ENCODE data around the gene DDX24. TPM values are rescaled to one million over a fixed set of nuclear protein-coding genes. Genes with fewer than 3 reads are reported as not detected.

The DDX24 gene
- total RNA-seq, 4 donors from 2014 or later: 107 to 134 (median 108) TPM

- Histone ChIP-seq H3K4me1 (peaks cover 6% of the 10 kb centered on the region), H3K4me3 (no peak overlapping the region), H3K9me3 (no peaks in the 10 kb centered on the region), H3K27me3 (no peaks in the 10 kb centered on the region), H3K36me3 (peaks cover 74% of the 10 kb centered on the region), H3K27ac (no peak overlapping the region)
- no peak for TF ChIP-seq POLR2AphosphoS5 (IDR thresholded peaks at IDR 0.05)
- TF ChIP-seq EP300 (IDR thresholded peaks at IDR 0.05): no peak
- TF ChIP-seq CTCF (IDR thresholded peaks at IDR 0.05): no peak
- no peak for TF ChIP-seq POLR2A (IDR thresholded peaks at IDR 0.05)
- WGBS: 84% methylated on average over 19 of the region's 19 CpGs
- peak; percentile 9 to 52 for DNase-seq (ENCODE audit: low spot score in 2 of 2)
Observed at GRCh38 chr14:94045563-94046345, 35.2 kb downstream of the DDX24 start.

GRCh38 chr14:94045101-94045500, 35.9 kb downstream of the DDX24 start:
- Histone ChIP-seq H3K9me3 (no peaks in the 10 kb centered on the region), H3K36me3 (peaks cover 68% of the 10 kb centered on the region), H3K27ac (no peak overlapping the region), H3K4me1 (peaks cover 6% of the 10 kb centered on the region), H3K27me3 (no peaks in the 10 kb centered on the region), H3K4me3 (no peak overlapping the region)
- peak in 1 of 2 donors; percentile 30 for DNase-seq (ENCODE audit: low spot score in 2 of 2)
- TF ChIP-seq POLR2A (IDR thresholded peaks at IDR 0.05) (no peak), EP300 (IDR thresholded peaks at IDR 0.05) (no peak), CTCF (IDR thresholded peaks at IDR 0.05) (no peak), POLR2AphosphoS5 (IDR thresholded peaks at IDR 0.05) (no peak)
- WGBS: 91% methylated on average over 8 of the region's 8 CpGs

- Histone ChIP-seq H3K27ac (no peak overlapping the region), H3K4me3 (no peak overlapping the region), H3K4me1 (peaks cover 6% of the 10 kb centered on the region), H3K36me3 (peaks cover 63% of the 10 kb centered on the region), H3K9me3 (no peaks in the 10 kb centered on the region), H3K27me3 (no peaks in the 10 kb centered on the region)
- WGBS: 89% methylated on average over 19 of the region's 20 CpGs
- TF ChIP-seq POLR2AphosphoS5 (IDR thresholded peaks at IDR 0.05) (no peak), EP300 (IDR thresholded peaks at IDR 0.05) (no peak)
- peak in 1 of 2 donors; percentile 46 for DNase-seq (ENCODE audit: low spot score in 2 of 2)
Observed at GRCh38 chr14:94044476-94045091, 36.4 kb downstream of the DDX24 start.

GRCh38 chr14:94043756-94044475, 37.1 kb downstream of the DDX24 start:
- 83% methylated on average over 14 of the region's 14 CpGs for WGBS
- Histone ChIP-seq H3K27me3 (no peaks in the 10 kb centered on the region), H3K27ac (no peak overlapping the region), H3K4me1 (peaks cover 6% of the 10 kb centered on the region), H3K36me3 (peaks cover 56% of the 10 kb centered on the region), H3K4me3 (no peak overlapping the region), H3K9me3 (no peaks in the 10 kb centered on the region)
- peak in 1 of 2 donors; percentile 46 for DNase-seq (ENCODE audit: low spot score in 2 of 2)
- no peak for TF ChIP-seq POLR2AphosphoS5 (IDR thresholded peaks at IDR 0.05)
- no peak for TF ChIP-seq CTCF (IDR thresholded peaks at IDR 0.05)
- no peak for TF ChIP-seq EP300 (IDR thresholded peaks at IDR 0.05)
- no peak for TF ChIP-seq POLR2A (IDR thresholded peaks at IDR 0.05)

- no peak overlapping the region for H3K27ac ChIP-seq
Observed at GRCh38 chr14:94043111-94043755, 37.8 kb downstream of the DDX24 start.

More at GRCh38 chr14:94043111-94043755, 37.8 kb downstream of the DDX24 start:
- H3K36me3 ChIP-seq: peaks cover 49% of the 10 kb centered on the region
- no peak for TF ChIP-seq POLR2AphosphoS5 (IDR thresholded peaks at IDR 0.05)
- no peak for TF ChIP-seq POLR2A (IDR thresholded peaks at IDR 0.05)
- no peak for TF ChIP-seq CTCF (IDR thresholded peaks at IDR 0.05)
- no peak for TF ChIP-seq EP300 (IDR thresholded peaks at IDR 0.05)
- peak in 1 of 2 donors; percentile 48 for DNase-seq (ENCODE audit: low spot score in 2 of 2)
- 67% methylated on average over 6 of the region's 13 CpGs for WGBS
- H3K4me3 ChIP-seq: no peak overlapping the region
- H3K27me3 ChIP-seq: no peaks in the 10 kb centered on the region
- peaks cover 6% of the 10 kb centered on the region for H3K4me1 ChIP-seq
- H3K9me3 ChIP-seq: no peaks in the 10 kb centered on the region

Data from suprapubic skin (tissue), 4 donors.